ENCODE results near the gene KLHL40.

Gene KLHL40

DNA sequence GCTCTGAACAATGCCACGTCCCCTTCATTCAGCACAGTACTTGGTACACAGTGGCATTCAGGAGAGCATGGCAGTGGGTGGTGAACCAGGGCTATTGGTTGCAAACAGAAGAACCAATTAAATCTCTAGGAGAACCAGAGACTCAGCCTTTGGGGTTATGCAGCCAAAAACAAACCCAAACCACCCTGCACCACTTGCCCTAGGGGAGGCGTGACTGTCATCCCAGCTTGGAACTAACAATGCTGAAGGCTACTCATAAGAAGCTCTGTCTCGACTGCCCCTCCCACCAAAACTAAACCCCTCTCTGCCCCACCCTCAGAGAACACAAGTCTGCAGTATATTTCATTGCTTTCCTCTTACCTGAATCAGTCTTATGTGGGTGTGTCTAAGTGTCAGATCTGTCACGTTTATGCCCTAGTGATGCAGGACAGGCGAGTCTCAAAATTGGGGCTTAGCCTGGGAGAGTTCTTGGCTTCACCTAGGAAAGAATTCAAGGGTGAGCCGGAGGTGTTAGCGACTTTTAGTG lies 15.2 kb upstream of the KLHL40 start:
- Mint-ChIP-seq H3K9me3 (peaks cover 8% of the 10 kb centered on the region), H3K4me3 (no peak overlapping the region)
- TF ChIP-seq, protein P1, sequence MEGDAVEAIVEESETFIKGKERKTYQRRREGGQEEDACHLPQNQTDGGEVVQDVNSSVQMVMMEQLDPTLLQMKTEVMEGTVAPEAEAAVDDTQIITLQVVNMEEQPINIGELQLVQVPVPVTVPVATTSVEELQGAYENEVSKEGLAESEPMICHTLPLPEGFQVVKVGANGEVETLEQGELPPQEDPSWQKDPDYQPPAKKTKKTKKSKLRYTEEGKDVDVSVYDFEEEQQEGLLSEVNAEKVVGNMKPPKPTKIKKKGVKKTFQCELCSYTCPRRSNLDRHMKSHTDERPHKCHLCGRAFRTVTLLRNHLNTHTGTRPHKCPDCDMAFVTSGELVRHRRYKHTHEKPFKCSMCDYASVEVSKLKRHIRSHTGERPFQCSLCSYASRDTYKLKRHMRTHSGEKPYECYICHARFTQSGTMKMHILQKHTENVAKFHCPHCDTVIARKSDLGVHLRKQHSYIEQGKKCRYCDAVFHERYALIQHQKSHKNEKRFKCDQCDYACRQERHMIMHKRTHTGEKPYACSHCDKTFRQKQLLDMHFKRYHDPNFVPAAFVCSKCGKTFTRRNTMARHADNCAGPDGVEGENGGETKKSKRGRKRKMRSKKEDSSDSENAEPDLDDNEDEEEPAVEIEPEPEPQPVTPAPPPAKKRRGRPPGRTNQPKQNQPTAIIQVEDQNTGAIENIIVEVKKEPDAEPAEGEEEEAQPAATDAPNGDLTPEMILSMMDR (IDR thresholded peaks at IDR 0.05) = no peak

GRCh38 chr3:42670670-42671069 lies 14.7 kb upstream of the KLHL40 start:
- Mint-ChIP-seq H3K27ac (no peak overlapping the region), H3K9me3 (peaks cover 8% of the 10 kb centered on the region), H3K27me3 (ENCODE audit: low read depth, poor library complexity) (no peaks in the 10 kb centered on the region), H3K4me3 (no peak overlapping the region), H3K4me1 (peaks cover 15% of the 10 kb centered on the region), H3K36me3 (ENCODE audit: low read depth) (no peaks in the 10 kb centered on the region)
- no peak for DNase-seq
- TF ChIP-seq, protein P1 (IDR thresholded peaks at IDR 0.05) = no peak

More for the DNA sequence above, 15.2 kb upstream of the KLHL40 start:
- DNase-seq = no peak
- Mint-ChIP-seq H3K27ac (no peak overlapping the region), H3K27me3 (ENCODE audit: low read depth, poor library complexity) (no peaks in the 10 kb centered on the region), H3K36me3 (ENCODE audit: low read depth) (no peaks in the 10 kb centered on the region), H3K4me1 (peaks cover 15% of the 10 kb centered on the region)

DNA sequence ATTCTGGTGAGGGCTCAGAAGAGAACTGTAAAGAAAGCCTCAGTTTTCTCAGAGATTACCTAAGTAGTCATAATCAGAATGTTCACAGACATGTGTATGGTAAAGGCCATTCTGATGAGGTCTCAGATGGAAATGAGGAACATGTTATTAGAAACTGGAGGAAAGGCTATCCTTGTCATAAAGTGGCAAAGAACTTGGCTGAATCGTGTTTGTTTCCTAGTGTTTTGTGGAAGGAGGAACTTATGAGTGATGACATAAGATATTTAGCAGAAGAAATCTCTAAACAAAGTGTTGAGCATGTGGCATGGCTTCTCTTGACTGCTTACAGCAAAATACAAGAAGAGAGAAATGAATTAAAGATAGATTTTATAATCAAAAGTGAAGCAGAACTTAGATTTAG lies 12.8 kb upstream of the KLHL40 start:
- no peak overlapping the region for H3K27ac Mint-ChIP-seq
- H3K4me1 Mint-ChIP-seq = peaks cover 11% of the 10 kb centered on the region
- peaks cover 26% of the 10 kb centered on the region for H3K9me3 Mint-ChIP-seq
- H3K36me3 Mint-ChIP-seq (ENCODE audit: low read depth) = no peaks in the 10 kb centered on the region
- H3K4me3 Mint-ChIP-seq = no peak overlapping the region
- no peak for DNase-seq
- TF ChIP-seq, protein P1 (IDR thresholded peaks at IDR 0.05) = no peak
- peaks cover 3% of the 10 kb centered on the region for H3K27me3 Mint-ChIP-seq (ENCODE audit: low read depth, poor library complexity)

DNA sequence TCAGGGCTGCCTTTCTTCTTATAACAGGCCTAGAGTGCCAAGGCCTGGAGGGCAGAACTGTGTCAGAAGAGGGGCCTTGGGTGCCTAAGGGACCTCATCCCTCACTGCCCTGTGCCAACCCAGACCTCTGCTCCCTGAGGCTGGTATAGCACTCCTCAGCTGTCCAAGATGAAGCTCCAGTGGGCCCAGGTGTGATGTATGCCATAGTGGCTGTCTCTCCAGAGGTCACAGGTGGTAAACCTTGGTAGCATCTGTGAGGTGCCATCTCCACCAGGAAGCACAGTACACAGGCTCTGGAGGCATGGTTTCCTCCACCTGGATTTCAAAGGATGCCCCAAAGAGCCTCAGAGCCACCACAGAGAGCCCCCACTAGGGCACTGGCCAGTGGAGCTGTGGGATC lies 12.3 kb upstream of the KLHL40 start:
- no peak overlapping the region for H3K27ac Mint-ChIP-seq
- peaks cover 30% of the 10 kb centered on the region for H3K9me3 Mint-ChIP-seq
- H3K36me3 Mint-ChIP-seq (ENCODE audit: low read depth) = no peaks in the 10 kb centered on the region
- no peak overlapping the region for H3K4me3 Mint-ChIP-seq
- H3K4me1 Mint-ChIP-seq = peaks cover 5% of the 10 kb centered on the region
- no peak for DNase-seq
- peaks cover 3% of the 10 kb centered on the region for H3K27me3 Mint-ChIP-seq (ENCODE audit: low read depth, poor library complexity)
- TF ChIP-seq, protein P1 (IDR thresholded peaks at IDR 0.05) = no peak

GRCh38 chr3:42674146-42674545 lies 11.2 kb upstream of the KLHL40 start:
- Mint-ChIP-seq H3K27ac (no peak overlapping the region), H3K9me3 (peaks cover 34% of the 10 kb centered on the region), H3K27me3 (ENCODE audit: low read depth, poor library complexity) (peaks cover 3% of the 10 kb centered on the region), H3K36me3 (ENCODE audit: low read depth) (no peaks in the 10 kb centered on the region), H3K4me3 (no peak overlapping the region), H3K4me1 (no peaks in the 10 kb centered on the region)
- TF ChIP-seq, protein P1 (IDR thresholded peaks at IDR 0.05) = no peak
- no peak for DNase-seq

DNA sequence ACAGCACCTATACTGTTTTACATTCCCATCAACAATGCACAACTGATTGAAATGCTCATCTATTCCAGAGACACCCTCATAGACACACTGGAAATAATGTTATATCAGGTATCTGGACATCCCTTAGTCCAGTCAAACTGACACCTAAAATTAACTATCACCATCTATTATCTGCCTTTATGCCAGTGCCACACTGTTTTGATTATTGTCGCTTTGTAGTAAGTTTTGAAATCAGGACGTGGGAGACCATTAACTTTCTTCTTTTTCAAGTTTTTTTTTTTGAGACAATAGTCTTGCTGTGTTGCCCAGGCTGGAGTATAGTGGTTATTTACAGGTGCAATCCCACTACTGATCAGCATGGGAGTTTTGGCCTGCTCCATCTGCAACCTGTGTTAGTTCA lies 9.4 kb upstream of the KLHL40 start:
- H3K27ac Mint-ChIP-seq = no peak overlapping the region
- TF ChIP-seq, protein P1 (IDR thresholded peaks at IDR 0.05) = no peak
- H3K9me3 Mint-ChIP-seq = peaks cover 31% of the 10 kb centered on the region
- no peaks in the 10 kb centered on the region for H3K36me3 Mint-ChIP-seq (ENCODE audit: low read depth)
- H3K27me3 Mint-ChIP-seq (ENCODE audit: low read depth, poor library complexity) = peaks cover 3% of the 10 kb centered on the region
- DNase-seq = no peak
- no peak overlapping the region for H3K4me3 Mint-ChIP-seq
- no peaks in the 10 kb centered on the region for H3K4me1 Mint-ChIP-seq

Data from nephron progenitor cell (in vitro differentiated cells).